ENCODE data around the gene SLC22A16. TPM values are rescaled to one million over a fixed set of nuclear protein-coding genes. Genes with fewer than 3 reads are reported as not detected.

Gene SLC22A16
- total RNA-seq, 1 donor from 2014 or later: not detected

GRCh38 chr6:110520992-110521543, 44.7 kb upstream of the SLC22A16 start:
- no peaks in the 10 kb centered on the region for H3K36me3 Mint-ChIP-seq
- H3K4me3 Mint-ChIP-seq: no peak overlapping the region
- H3K27ac Mint-ChIP-seq: no peak overlapping the region
- no peaks in the 10 kb centered on the region for H3K9me3 Mint-ChIP-seq
- H3K4me1 Mint-ChIP-seq: no peaks in the 10 kb centered on the region
- peaks cover 17% of the 10 kb centered on the region for H3K27me3 Mint-ChIP-seq (ENCODE audit: low read depth)
- TF ChIP-seq CTCF (IDR thresholded peaks at IDR 0.05; ENCODE audit: unreplicated experiment): no peak
- no peak for DNase-seq (ENCODE audit: low spot score in 2 of 2, unreplicated experiment in 2 of 2)

GRCh38 chr6:110520209-110520965, 44.0 kb upstream of the SLC22A16 start:
- Mint-ChIP-seq H3K27me3 (ENCODE audit: low read depth) (peaks cover 15% of the 10 kb centered on the region), H3K27ac (no peak overlapping the region), H3K9me3 (no peaks in the 10 kb centered on the region), H3K36me3 (no peaks in the 10 kb centered on the region), H3K4me3 (no peak overlapping the region), H3K4me1 (no peaks in the 10 kb centered on the region)
- TF ChIP-seq CTCF (IDR thresholded peaks at IDR 0.05; ENCODE audit: unreplicated experiment): no peak
- no peak for DNase-seq (ENCODE audit: low spot score in 2 of 2, unreplicated experiment in 2 of 2)

DNA sequence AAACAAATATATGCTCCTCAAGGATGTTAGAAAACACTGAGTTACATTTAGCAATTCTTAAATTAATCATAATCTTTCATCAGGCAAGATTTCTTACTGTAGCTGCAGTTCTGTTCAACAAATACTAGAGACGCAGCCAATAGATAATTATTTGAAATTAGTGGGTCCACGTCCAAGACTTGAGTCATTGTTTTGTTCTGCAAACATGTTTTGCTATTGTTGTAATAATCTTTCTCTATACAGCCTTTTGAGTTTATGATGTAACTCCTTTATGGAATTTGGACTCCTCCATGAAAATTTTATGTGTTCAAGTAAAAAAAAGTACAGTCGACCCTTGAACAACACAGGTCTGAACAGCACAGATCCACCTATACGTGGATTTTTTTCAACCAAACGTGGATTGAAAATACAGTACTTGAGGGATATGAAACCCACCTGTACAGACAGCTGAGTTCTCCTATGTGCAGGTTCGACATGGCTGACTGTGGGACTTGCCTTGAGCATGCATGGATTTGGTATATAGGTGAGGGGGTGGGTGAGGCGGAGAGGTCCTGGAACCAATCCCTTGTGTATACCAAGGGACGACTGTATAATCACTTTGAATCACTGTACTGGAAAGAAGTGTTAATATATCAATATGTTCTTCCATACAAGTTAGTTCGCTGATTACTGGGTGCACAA, 41.3 kb upstream of the SLC22A16 start:
- Mint-ChIP-seq H3K4me3 (no peak overlapping the region), H3K9me3 (no peaks in the 10 kb centered on the region), H3K36me3 (no peaks in the 10 kb centered on the region), H3K27ac (no peak overlapping the region), H3K4me1 (peaks cover 8% of the 10 kb centered on the region), H3K27me3 (ENCODE audit: low read depth) (peaks cover 5% of the 10 kb centered on the region)
- no peak for TF ChIP-seq CTCF (IDR thresholded peaks at IDR 0.05; ENCODE audit: unreplicated experiment)
- no peak for DNase-seq (ENCODE audit: low spot score in 2 of 2, unreplicated experiment in 2 of 2)

- no peak overlapping the region for H3K27ac Mint-ChIP-seq
- no peak for DNase-seq (ENCODE audit: low spot score in 2 of 2, unreplicated experiment in 2 of 2)
- TF ChIP-seq CTCF (IDR thresholded peaks at IDR 0.05; ENCODE audit: unreplicated experiment): no peak
- H3K4me1 Mint-ChIP-seq: peaks cover 9% of the 10 kb centered on the region
- no peak overlapping the region for H3K4me3 Mint-ChIP-seq
- no peaks in the 10 kb centered on the region for H3K36me3 Mint-ChIP-seq
- no peaks in the 10 kb centered on the region for H3K9me3 Mint-ChIP-seq
- peaks cover 5% of the 10 kb centered on the region for H3K27me3 Mint-ChIP-seq (ENCODE audit: low read depth)
These were observed 40.6 kb upstream of the SLC22A16 start for GRCh38 chr6:110517034-110517433.

DNA sequence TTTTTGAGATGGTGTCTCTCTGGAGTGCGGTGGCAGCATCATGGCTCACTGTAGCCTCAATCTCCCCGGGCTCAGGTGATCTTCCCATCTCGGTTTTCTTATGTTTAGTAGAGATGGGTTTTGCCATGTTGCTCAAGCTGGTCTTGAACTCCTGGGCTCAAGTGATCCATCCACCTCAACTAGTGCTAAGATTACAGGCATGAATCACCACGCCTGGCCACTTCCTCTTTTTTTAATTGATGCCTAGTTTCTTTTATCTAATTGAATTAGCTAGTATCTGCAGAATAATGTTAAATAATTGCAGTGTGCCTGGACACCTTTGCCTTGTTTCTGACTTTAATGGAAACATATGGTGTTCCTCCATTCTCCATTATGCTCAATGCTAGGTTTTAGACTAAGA, 38.4 kb upstream of the SLC22A16 start:
- H3K9me3 Mint-ChIP-seq: peaks cover 7% of the 10 kb centered on the region
- H3K4me1 Mint-ChIP-seq: peaks cover 17% of the 10 kb centered on the region
- no peaks in the 10 kb centered on the region for H3K27me3 Mint-ChIP-seq (ENCODE audit: low read depth)
- DNase-seq (ENCODE audit: low spot score in 2 of 2, unreplicated experiment in 2 of 2): no peak
- no peak overlapping the region for H3K27ac Mint-ChIP-seq
- H3K4me3 Mint-ChIP-seq: no peak overlapping the region
- no peaks in the 10 kb centered on the region for H3K36me3 Mint-ChIP-seq
- TF ChIP-seq CTCF (IDR thresholded peaks at IDR 0.05; ENCODE audit: unreplicated experiment): no peak
